Coronary artery (tissue), 2 donors: ENCODE measurements around the gene C16orf87.
A peak's percentile ranks its signal among the peaks of the same experiment; 100 is the strongest.

Source experiments
- DNase-seq: peaks from one replicate; pipeline ENCODE4 v3.0.0-alpha.2; 2017; ENCODE audit warnings: low spot score
- H3K27ac ChIP-seq, 2 donors: fragments of 200-600 bp; sonication (generic); one replicate each; pipeline ENCODE4 v1.5.1; 2016 to 2019
- H3K4me3 ChIP-seq: fragments of 200-600 bp; sonication (generic); 2 replicates; pipeline ENCODE4 v1.5.1; 2016; ENCODE audit warnings: mild to moderate bottlenecking, moderate library complexity
- TF ChIP-seq, protein P1 (sequence below): fragments of 200-600 bp; sonication (generic); IDR thresholded peaks from one replicate; pipeline ENCODE4 v1.5.1; 2019; ENCODE audit warnings: antibody characterized with exemption

Gene C16orf87

DNA sequence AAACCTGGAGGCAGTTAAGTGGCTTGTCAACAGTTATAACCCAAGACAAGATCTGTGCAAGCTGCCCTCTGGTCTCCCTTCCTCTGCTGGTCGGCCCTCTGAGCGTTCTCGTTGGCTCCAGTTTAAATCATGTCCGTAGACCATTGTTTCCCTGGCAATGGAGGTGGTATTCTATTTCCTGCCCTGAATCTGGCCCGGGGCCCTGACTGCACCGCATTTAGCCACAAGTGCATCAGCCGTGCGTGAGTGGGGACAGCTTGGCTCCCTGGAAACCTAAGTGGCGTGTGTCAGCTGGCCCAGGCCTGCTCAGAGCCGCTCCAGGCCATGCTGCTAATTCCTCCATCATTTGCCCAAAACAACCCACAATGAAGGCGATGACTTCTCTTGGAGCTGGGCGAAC, 67.8 kb downstream of the C16orf87 start:
- Histone ChIP-seq H3K4me3 (no peak overlapping the region), H3K27ac (no peak overlapping the region)
- no peak for DNase-seq

DNA sequence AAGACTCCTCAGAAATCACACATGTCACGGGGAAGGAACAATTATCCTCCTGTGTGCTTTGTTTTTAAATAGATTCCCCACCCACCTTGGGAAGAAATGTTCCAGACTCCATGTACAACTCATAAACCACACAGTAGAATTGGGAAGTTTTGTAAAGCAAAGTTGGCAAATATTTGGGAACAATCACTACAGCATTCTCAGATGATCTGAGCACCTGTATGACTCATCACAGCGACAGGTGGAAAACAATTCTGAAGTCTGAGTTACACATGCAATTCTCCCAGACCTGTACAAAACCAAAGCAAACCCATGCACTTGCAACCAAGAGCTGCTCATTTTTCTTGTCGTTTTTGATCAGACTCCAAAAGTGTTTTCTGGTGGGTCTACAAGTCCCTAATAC, 68.4 kb downstream of the C16orf87 start:
- Histone ChIP-seq H3K27ac (no peak overlapping the region), H3K4me3 (no peak overlapping the region)
- DNase-seq: no peak
- TF ChIP-seq, protein P1, sequence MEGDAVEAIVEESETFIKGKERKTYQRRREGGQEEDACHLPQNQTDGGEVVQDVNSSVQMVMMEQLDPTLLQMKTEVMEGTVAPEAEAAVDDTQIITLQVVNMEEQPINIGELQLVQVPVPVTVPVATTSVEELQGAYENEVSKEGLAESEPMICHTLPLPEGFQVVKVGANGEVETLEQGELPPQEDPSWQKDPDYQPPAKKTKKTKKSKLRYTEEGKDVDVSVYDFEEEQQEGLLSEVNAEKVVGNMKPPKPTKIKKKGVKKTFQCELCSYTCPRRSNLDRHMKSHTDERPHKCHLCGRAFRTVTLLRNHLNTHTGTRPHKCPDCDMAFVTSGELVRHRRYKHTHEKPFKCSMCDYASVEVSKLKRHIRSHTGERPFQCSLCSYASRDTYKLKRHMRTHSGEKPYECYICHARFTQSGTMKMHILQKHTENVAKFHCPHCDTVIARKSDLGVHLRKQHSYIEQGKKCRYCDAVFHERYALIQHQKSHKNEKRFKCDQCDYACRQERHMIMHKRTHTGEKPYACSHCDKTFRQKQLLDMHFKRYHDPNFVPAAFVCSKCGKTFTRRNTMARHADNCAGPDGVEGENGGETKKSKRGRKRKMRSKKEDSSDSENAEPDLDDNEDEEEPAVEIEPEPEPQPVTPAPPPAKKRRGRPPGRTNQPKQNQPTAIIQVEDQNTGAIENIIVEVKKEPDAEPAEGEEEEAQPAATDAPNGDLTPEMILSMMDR: no peak

More for the DNA sequence above, 67.8 kb downstream of the C16orf87 start:
- TF ChIP-seq, protein P1: no peak

DNA sequence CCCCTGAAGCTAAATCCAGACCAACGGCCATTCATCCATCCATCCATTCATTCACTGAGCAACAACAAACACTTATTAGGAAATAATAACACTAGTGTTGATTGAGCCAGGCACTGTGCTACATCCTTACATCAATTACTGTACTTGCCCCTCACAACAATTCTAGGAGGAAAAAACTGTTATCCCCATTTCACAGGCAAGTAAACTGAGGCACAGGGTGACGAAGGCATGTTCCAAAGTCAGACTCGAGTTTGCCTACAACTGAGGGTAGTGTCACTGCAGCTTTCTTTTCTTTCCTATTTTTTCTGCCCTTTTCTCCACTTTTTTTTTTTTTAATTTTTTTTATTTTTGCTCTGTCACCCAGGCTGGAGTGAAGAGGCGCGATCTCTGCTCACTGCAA, 71.7 kb downstream of the C16orf87 start:
- Histone ChIP-seq H3K27ac (no peak overlapping the region), H3K4me3 (no peak overlapping the region)
- no peak for DNase-seq
- TF ChIP-seq, protein P1: no peak

DNA sequence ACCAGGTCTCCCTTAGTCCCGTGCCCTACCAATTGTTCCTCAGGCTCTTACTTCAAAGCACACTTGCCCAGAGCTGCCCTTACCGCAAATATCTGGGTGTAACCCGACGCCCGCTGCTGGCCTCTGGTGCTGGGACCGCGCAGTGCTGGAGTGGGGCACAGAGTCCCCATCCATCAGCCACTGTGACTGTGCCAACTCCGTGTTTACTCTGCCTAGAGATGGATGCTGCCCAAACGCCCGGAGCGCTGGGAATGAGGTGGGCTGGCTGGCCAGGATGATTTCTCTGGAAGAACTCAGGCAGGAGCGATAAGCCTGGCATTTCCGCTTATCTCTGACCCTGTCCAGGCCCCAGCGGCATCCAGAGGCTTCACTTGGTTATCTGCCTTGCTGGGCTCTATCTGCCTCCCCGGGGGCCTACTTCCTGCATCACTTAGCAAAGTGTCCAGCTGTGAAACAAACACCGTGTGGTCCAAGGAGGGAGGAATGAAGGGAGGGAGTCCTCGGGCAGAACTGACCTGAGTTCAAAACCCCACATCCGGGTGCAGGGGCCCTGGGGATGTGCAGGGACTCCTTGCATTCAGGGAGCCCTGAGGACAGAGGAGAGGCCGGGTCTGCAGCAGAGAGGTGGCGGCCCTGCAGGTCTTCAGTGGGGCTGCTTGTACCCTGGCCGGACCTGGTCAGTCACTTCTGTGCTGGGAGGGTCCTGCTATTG, 73.5 kb downstream of the C16orf87 start:
- peak overlapping the region; percentile 10 for H3K4me3 ChIP-seq
- TF ChIP-seq, protein P1: no peak
- H3K27ac ChIP-seq: no peak overlapping the region
- DNase-seq: no peak

DNA sequence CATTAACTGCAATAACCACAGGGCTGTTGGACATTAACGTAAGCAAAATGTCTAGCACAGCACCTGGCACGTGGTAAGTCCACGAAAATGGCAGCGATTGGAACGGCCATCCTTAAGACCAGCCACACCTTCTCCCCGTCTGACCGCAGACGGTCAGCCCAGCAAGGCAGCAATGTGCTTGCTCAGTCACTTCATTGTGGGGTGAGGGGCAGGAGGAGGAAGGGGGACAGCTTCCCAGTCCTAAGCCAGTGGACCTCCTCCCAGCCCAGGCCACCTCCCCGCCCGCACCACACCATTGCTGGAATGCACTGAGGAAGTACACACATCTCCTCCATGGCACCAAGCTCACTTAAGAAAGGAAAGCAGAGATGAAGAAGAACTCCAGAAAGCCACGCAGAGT, 74.2 kb downstream of the C16orf87 start:
- Histone ChIP-seq H3K4me3 (no peak overlapping the region), H3K27ac (no peak overlapping the region)
- DNase-seq: no peak
- TF ChIP-seq, protein P1: no peak

DNA sequence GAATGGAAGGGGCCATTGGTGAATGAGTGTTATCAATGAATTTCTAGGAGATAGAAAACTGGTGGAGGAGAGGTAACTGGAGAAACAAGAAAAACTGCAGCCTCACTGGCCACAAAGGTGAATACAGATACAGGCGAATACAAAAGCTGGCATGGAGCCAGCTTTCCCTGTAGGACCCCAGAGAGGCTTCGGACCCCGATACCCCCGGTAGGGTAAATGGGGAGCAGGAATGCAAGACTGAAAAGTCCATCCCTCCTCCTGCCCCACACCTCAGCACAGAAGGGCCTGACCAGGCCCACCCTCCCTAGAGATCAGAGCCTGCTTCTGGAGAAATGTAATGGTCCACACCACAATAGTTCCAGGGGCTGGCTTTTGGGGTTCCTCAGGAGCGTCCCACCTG, 78.0 kb downstream of the C16orf87 start:
- no peak for DNase-seq
- Histone ChIP-seq H3K27ac (no peak overlapping the region), H3K4me3 (no peak overlapping the region)
- TF ChIP-seq, protein P1: no peak

DNA sequence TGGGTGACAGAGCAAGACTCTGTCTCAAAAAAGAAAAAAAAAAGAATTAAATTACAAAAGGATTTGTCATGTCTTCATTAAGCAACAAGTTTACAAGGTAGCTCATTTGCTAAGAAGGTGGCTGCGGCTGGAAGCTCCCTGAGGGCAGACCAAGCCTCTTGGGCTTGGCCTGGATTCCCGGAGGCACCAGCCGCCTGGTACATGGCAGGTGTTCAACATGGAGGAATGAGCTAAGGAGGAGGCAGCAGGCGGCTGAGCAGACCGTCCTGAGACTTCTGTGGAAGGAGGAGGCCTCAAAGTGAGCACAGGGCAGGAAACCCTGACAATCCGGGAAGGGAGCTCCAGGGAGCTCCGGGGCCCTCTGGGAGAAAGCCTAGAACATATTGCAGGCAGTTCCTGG, 79.6 kb downstream of the C16orf87 start:
- TF ChIP-seq, protein P1: no peak
- DNase-seq: no peak

More for the DNA sequence above, 79.6 kb downstream of the C16orf87 start:
- H3K4me3 ChIP-seq: no peak overlapping the region
- no peak overlapping the region for H3K27ac ChIP-seq
